ENCODE data around the gene CNR1. TPM values are rescaled to one million over a fixed set of nuclear protein-coding genes. Genes with fewer than 3 reads are reported as not detected.

Gene CNR1
- total and polyA plus RNA-seq, 2 of the 4 experiments (the other 2 are of a cell fraction): not detected

DNA sequence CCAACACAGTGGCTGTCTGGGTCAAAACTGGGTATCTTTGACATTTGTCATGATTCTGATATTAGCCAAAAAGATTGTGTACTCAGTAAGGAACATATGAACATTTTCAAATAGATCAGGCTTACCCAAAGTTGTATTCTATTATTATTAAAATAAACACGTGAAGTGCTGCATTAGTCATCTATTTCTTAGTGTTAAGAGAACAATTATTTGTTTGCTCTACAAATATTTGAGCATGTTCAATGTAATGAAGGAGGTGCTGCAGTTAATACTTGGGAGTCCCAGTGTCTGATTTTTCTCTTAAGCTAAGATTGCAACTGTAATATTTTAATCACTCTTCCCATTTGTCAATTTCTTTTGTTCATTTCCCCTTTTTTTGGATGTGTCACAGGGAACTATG, 28.2 kb downstream of the CNR1 start:
- Histone ChIP-seq H3K9me3 (ENCODE audit: control insufficient read depth, insufficient read depth, low read length) (no peaks in the 10 kb centered on the region), H2BK20ac (ENCODE audit: low read depth, low read length) (no peak overlapping the region), H2AFZ (replicated peaks; ENCODE audit: low read length, poor library complexity) (no peak overlapping the region), H3K4me1 (ENCODE audit: control insufficient read depth, insufficient read depth, low read length) (no peaks in the 10 kb centered on the region), H2AK9ac (replicated peaks; ENCODE audit: low read depth, low read length, poor library complexity) (no peak overlapping the region), H4K8ac (ENCODE audit: low read depth in 2 of 2, low read length in 2 of 2) (no peak overlapping the region), H2AK5ac (ENCODE audit: low read depth, low read length) (no peak overlapping the region), H4K91ac (ENCODE audit: insufficient read depth, low read depth, low read length) (no peak overlapping the region), H3K23ac (ENCODE audit: low read depth, low read length) (no peak overlapping the region), H3K9me1 (ENCODE audit: insufficient read depth, low read length) (no peaks in the 10 kb centered on the region), H3K4me2 (ENCODE audit: low read depth, low read length) (no peak overlapping the region), H3K18ac (ENCODE audit: low read depth, low read length) (no peak overlapping the region), H3K56ac (ENCODE audit: extremely low read depth, insufficient read depth, low read length) (no peak overlapping the region), H4K5ac (ENCODE audit: low read depth, low read length) (no peak overlapping the region), H4K20me1 (ENCODE audit: insufficient read depth, low read length) (no peaks in the 10 kb centered on the region), H3K9ac (ENCODE audit: low read depth, low read length) (no peak overlapping the region), H3K79me1 (ENCODE audit: low read depth in 1 of 2, low read length in 2 of 2) (no peaks in the 10 kb centered on the region), H3K27ac (ENCODE audit: insufficient read depth, low read length) (no peak overlapping the region), H3K14ac (replicated peaks; ENCODE audit: low read depth, low read length) (no peak overlapping the region), H2BK5ac (ENCODE audit: low read depth, low read length, poor library complexity, severe bottlenecking) (no peak overlapping the region), H3K4ac (ENCODE audit: low read depth, low read length) (no peak overlapping the region), H2BK120ac (ENCODE audit: low read depth, low read length) (no peak overlapping the region), H2BK15ac (ENCODE audit: low read depth, low read length) (no peak overlapping the region), H3K4me3 (ENCODE audit: insufficient read depth, low read depth, low read length) (no peak overlapping the region), H3K36me3 (ENCODE audit: control insufficient read depth, insufficient read depth, low read length) (no peaks in the 10 kb centered on the region), H3K27me3 (ENCODE audit: control insufficient read depth, insufficient read depth, low read length) (no peaks in the 10 kb centered on the region)
- BruUV-seq (replicated peaks): no TSS peak
- in situ Hi-C loops (cut with MboI; ENCODE audit: low sequenced_read_pairs) (no loop called here), dilution Hi-C loops (cut with HindIII; ENCODE audit: low sequenced_read_pairs, unreplicated experiment) (no loop called here), intact Hi-C loops (cut with micrococcal nuclease) (no loop called here)
- ChIA-PET POLR2A (ENCODE audit: unreplicated experiment) (no interaction called here), CTCF (no interaction called here)
- TF ChIP-seq CTCF (conservative IDR thresholded peaks at IDR 0.05; ENCODE audit: low read depth, low read length): no peak
- no peak for TF ChIP-seq ELK1 (IDR thresholded peaks at IDR 0.05; ENCODE audit: borderline replicate concordance, low read depth, low read length)
- no peak for TF ChIP-seq USF2 (IDR thresholded peaks at IDR 0.05; ENCODE audit: low read depth, low read length)
- TF ChIP-seq BHLHE40 (IDR thresholded peaks at IDR 0.05; ENCODE audit: low read depth, low read length): no peak
- TF ChIP-seq POLR2A (IDR thresholded peaks at IDR 0.05; ENCODE audit: low read depth, low read length): no peak
- no peak for TF ChIP-seq NFE2L2 (IDR thresholded peaks at IDR 0.05; ENCODE audit: low read depth, low read length)
- TF ChIP-seq CHD1 (IDR thresholded peaks at IDR 0.05; ENCODE audit: low read depth, low read length): no peak
- no peak for TF ChIP-seq CEBPB (IDR thresholded peaks at IDR 0.05; ENCODE audit: low read depth, low read length)
- no peak for TF ChIP-seq MAFK (IDR thresholded peaks at IDR 0.05; ENCODE audit: low read depth, low read length)
- no peak for TF ChIP-seq RFX5 (IDR thresholded peaks at IDR 0.05; ENCODE audit: low read depth, low read length)
- TF ChIP-seq MAZ (IDR thresholded peaks at IDR 0.05; ENCODE audit: borderline replicate concordance, low read depth, low read length): no peak
- no peak for TF ChIP-seq SMC3 (IDR thresholded peaks at IDR 0.05; ENCODE audit: low read depth, low read length)
- TF ChIP-seq MXI1 (IDR thresholded peaks at IDR 0.05; ENCODE audit: borderline replicate concordance, low read depth, low read length): no peak
- TF ChIP-seq RAD21 (IDR thresholded peaks at IDR 0.05; ENCODE audit: low read length): no peak
- TF ChIP-seq RCOR1 (IDR thresholded peaks at IDR 0.05; ENCODE audit: insufficient replicate concordance, low read length): no peak
- no peak for TF ChIP-seq FOS (IDR thresholded peaks at IDR 0.05; ENCODE audit: low read depth, low read length)
- WGBS, 2 experiments (ENCODE audit: extremely low coverage in 2 of 2, insufficient read length in 1 of 2): no CpG with 5 or more reads among the region's 1 CpG
- ATAC-seq (ENCODE audit: low read depth) (no peak), DNase-seq (no peak)
